GM12891 (cell line): ENCODE data around the gene DDX5.

Experiments
- POLR2A ChIP-seq: IDR thresholded peaks from 2 replicates; pipeline ENCODE4 v1.6.1; 2011; ENCODE audit warnings: low read depth, low read length, control low read depth
- POLR2AphosphoS5 ChIP-seq: IDR thresholded peaks from 2 replicates; pipeline ENCODE4 v1.6.1; 2011; ENCODE audit warnings: low read depth, low read length, control low read depth
- SPI1 ChIP-seq: IDR thresholded peaks from 2 replicates; pipeline ENCODE4 v1.6.1; 2011; ENCODE audit warnings: low read depth, low read length, control low read depth
- TAF1 ChIP-seq: IDR thresholded peaks from 2 replicates; pipeline ENCODE4 v1.6.1; 2011; ENCODE audit warnings: low read depth, low read length, control low read depth

DNA sequence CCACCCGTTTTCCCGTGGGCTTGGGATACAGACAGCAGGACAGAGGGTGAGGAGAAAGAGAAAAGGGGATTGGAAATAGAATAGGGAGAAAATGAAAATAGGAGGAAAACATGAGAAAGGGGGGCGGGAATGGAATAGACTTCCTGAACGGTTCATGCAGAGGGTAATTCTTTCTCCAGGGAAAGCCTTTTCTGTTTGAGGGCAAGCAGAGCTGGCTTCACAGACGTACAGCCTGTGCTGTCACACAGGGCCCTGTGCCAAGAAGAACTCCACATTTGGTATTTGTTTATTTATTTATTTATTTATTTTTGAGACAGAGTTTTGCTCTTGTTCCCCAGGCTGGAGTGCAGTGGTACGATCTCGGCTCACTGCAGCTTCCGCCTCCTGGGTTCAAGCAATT, 45.1 kb downstream of the DDX5 start:
- TF ChIP-seq POLR2AphosphoS5 = no peak
- no peak for TF ChIP-seq POLR2A
- TF ChIP-seq TAF1 = no peak
- no peak for TF ChIP-seq SPI1
